HG02642 (cell line): ENCODE measurements around the gene ATG7.

Source experiments
- ATAC-seq: cut with Tn5 transposase; IDR thresholded peaks from one replicate; pipeline ENCODE4 v1.9.1; 2021; ENCODE audit warnings: mild to moderate bottlenecking; ENCODE audit not compliant: unreplicated experiment, poor library complexity

ATG7 gene

GRCh38 chr3:11544412-11545181, 272.4 kb downstream of the ATG7 start:
- no peak for ATAC-seq

GRCh38 chr3:11545186-11545851, 273.1 kb downstream of the ATG7 start:
- no peak for ATAC-seq

DNA sequence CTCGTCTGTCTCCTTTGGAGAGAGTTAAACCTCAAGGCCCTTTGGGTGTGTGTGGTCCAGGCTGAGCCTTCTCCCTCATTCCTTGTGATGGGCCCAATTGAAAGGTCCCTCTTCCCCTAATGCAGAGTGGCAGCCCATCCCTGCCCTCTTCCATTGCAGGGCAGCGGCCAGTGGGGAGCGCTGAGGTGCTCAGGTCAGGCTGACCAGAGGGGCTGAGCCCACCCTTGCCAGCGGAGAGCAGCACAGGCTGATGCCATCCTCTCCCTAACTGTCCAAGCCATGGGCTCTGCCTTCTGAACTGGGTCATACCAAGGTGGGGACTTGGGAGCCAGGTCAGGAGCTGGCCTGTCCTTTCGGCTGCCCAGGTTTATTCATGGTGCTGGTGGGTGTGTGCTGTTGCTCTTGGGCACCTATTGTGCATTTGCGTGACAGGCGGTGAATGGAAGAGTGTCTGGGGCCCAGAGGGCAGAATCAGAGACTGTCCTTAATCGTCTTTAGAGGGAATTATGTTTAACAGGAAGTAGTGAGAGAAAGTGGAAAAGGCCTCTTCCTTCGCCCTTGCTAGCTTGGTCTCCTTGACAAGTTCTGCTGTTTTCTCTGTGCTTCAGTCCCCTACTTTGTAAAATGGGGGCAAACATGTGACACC, 274.6 kb downstream of the ATG7 start:
- no peak for ATAC-seq

DNA sequence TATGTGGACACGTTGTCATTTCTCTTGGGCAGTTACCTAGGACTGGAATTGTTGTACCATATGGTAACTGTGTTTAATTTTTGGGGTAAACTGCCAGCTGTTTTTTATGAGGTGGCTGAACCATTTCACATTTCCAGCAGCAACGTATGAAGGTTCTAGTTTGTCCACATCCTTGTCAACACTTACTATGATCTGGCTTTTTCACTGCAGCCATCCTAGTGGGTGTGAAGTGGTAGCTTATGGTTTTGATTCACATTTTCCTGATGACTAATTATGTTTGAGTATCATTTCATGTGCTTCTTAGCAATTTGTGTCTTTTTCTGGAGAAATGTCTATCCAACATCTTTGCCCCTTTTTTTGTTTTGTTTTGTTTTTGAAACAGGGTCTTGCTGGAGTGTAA, 275.3 kb downstream of the ATG7 start:
- no peak for ATAC-seq

DNA sequence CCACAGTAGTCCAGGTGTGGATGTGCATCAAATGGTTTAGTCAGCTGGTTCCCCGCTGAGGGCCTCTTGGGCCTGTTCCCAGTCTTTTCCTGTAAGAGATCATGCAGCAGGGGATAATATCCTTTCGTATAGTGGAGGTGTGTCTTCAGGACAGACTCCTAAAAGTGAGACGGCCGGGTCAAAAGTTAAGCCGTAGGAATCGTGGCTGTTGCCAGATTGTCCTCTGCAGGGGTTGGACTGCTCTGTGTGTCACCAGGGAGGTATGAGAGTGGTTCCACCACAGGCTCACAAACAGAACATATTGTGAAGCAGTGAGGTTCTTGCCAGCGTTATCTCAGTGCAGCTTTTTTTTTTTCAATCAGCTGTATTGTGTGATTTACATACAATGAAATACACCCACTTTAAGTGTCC, 276.5 kb downstream of the ATG7 start:
- ATAC-seq: no peak

DNA sequence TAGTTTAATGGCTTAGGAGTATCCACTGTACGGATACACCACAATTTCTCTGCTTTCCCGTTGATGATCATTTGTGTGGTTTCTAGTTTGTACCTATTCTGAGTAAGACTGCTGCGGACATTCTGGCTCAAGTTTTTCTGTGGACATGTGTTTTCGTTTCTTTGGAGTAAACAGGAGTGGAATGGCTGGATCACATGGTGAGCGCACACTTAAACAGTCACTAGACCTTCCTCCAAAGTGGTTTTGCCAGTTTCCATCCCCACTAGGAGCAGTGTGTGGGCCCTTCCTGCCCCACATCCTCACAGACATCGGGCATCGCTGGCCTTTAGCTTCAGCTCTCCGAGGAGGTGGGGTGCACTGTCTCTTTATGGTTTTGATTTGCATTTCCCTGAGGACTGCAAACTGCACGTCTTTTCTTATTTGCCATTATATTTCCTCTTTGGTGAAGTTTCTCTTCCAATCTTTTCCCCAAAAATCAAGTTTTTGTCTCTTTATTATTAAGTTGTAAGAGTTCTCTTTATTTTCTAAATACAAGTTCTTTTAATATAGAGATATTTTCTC, 277.5 kb downstream of the ATG7 start:
- ATAC-seq: no peak

- ATAC-seq: no peak
Observed at GRCh38 chr3:11551036-11551435, 278.8 kb downstream of the ATG7 start.

- no peak for ATAC-seq
Observed at GRCh38 chr3:11552289-11553264, 280.4 kb downstream of the ATG7 start.

DNA sequence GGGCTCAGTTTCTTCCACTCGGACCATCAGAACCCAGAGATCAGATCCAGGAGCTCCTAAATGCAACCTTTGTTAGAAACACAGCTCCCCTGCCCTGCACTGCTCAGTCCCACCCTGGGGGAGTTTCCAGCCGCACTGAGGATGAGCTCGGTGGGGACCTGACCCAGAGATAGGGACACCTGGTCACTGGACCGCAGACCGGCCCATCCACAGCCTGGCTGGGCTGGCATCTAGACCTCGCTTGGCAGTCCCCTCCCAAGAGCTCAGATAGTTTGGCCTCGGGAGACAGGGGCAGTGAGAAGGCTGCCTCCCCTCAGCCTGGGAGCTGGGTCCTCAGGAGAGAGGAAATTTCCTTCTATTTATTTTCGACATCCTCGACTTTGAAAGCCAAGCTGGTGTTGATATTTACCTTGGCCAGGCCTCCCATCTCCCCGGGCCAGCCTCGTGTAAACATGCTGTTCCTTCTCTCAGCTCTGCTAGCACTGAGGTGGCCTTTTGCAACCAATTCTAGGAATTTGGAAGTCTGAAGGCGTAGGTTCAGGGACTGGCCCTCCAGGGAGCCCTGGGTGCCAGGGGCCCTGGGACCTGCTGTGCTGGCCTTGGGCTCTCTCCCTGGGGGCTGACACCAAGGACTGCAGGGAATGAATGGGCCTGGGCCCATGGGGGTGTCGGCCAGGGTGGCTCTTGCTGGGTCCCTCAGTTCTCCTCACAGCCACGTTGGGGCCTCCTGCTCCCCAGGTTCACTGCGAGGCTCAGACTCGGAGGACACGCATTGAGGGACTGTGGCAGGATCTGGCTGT, 281.4 kb downstream of the ATG7 start:
- no peak for ATAC-seq

DNA sequence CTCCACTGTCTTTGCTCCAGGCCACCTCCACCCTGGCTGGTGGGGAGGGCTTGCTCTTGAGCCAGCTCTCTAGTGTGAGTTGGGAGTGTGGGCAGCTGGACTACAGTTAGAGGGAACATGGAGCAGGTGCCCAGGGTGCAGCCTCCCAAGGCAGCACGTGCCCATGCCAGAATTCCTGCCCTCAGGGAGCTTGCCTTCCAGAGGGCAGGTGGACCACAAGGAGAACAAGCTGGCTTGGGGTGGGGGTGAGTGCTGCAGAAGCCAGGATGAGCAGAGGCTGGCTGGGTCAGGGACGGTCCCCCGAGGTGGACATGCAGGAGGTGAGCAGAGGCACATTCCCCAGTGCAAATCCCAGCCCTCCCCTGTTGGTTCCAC, 282.0 kb downstream of the ATG7 start:
- ATAC-seq: no peak

GRCh38 chr3:11554666-11555065, 282.5 kb downstream of the ATG7 start:
- ATAC-seq: no peak

- no peak for ATAC-seq
Observed at GRCh38 chr3:11555211-11555782, 283.1 kb downstream of the ATG7 start.

- no peak for ATAC-seq
Observed at GRCh38 chr3:11555881-11556633, 283.9 kb downstream of the ATG7 start.

- no peak for ATAC-seq
Observed at GRCh38 chr3:11556851-11557644, 284.9 kb downstream of the ATG7 start.

GRCh38 chr3:11558002-11558401, 285.8 kb downstream of the ATG7 start:
- ATAC-seq: no peak

DNA sequence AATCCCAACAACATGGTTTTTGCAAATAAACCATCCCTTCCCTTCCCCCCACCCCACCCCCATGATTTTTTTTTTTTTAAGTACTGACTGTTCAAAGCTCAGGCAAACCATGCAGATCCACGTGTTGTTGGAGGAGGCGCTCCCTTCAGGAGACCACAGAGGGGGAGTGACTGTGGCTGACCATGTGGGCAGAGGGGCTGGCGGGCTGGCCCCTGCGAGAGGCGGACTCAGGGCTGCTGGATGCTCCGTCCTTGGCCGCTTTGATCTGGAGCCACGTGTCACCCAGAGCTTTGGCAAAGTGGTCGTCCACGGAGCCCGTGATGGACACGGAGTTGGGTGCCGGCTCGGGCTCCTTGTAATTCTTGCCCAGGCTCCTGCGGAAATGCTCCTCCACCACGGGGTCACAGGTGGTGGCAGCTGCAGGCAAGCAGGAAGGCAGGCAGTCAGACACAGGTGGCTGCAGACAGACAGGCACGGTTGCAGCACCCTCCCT, 286.3 kb downstream of the ATG7 start:
- no peak for ATAC-seq
